ENCODE results near the gene TBC1D16. TPM values are rescaled to one million over a fixed set of nuclear protein-coding genes. Genes with fewer than 3 reads are reported as not detected.

The TBC1D16 gene
- total and polyA plus RNA-seq, 2 donors from 2014 or later: 9.1 to 68.0 TPM

DNA sequence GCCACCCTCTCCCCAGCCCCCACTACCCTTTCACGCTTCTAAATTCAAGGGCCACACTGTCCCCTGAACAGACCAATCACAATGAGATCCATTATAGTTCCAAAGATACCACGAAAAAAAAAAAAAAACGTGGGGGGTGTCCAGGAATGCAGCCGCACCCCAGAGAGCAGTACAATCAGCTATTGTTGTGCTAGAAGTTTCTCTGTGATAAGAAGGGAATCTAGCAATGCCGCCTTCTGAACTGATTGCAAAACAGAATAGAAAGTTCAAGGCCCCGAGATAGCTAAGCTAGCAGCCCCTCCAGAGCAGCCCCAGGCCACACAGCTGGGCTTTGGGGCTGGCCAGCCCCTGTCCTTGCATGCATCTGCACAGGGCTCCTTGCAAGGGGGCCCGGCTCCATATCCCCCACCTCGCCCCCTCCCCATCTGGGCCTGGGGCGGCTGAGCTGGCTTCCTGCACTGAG lies 109.5 kb downstream of the TBC1D16 start:
- Histone ChIP-seq H3K9me3 (ENCODE audit: control insufficient read depth in 2 of 3, insufficient read depth in 1 of 3, low read length in 3 of 3) (no peaks in the 10 kb centered on the region), H3K4me3 (ENCODE audit: low read length in 3 of 3) (no peak overlapping the region), H3K36me3 (ENCODE audit: control insufficient read depth in 2 of 3, insufficient read depth in 3 of 3, low read length in 3 of 3) (no peaks in the 10 kb centered on the region), H3K27me3 (ENCODE audit: control insufficient read depth, insufficient read depth, low read length) (peaks cover 7% of the 10 kb centered on the region), H3K9ac (ENCODE audit: low read length in 3 of 3) (no peak overlapping the region), H3K4me1 (ENCODE audit: control insufficient read depth in 2 of 3, insufficient read depth in 2 of 3, low read depth in 1 of 3, low read length in 3 of 3) (peaks cover 0 to 2% (median 0%) of the 10 kb centered on the region in 3 donors), H3K27ac (ENCODE audit: low read depth in 2 of 2, low read length in 2 of 2) (no peak overlapping the region)
- FAIRE-seq (no peak), DNase-seq (no peak)
- intact Hi-C loops (cut with DNase I): no loop called here
- TF ChIP-seq, protein P1, sequence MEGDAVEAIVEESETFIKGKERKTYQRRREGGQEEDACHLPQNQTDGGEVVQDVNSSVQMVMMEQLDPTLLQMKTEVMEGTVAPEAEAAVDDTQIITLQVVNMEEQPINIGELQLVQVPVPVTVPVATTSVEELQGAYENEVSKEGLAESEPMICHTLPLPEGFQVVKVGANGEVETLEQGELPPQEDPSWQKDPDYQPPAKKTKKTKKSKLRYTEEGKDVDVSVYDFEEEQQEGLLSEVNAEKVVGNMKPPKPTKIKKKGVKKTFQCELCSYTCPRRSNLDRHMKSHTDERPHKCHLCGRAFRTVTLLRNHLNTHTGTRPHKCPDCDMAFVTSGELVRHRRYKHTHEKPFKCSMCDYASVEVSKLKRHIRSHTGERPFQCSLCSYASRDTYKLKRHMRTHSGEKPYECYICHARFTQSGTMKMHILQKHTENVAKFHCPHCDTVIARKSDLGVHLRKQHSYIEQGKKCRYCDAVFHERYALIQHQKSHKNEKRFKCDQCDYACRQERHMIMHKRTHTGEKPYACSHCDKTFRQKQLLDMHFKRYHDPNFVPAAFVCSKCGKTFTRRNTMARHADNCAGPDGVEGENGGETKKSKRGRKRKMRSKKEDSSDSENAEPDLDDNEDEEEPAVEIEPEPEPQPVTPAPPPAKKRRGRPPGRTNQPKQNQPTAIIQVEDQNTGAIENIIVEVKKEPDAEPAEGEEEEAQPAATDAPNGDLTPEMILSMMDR (IDR thresholded peaks at IDR 0.05; ENCODE audit: borderline replicate concordance, extremely low read depth, insufficient read depth): no peak

DNA sequence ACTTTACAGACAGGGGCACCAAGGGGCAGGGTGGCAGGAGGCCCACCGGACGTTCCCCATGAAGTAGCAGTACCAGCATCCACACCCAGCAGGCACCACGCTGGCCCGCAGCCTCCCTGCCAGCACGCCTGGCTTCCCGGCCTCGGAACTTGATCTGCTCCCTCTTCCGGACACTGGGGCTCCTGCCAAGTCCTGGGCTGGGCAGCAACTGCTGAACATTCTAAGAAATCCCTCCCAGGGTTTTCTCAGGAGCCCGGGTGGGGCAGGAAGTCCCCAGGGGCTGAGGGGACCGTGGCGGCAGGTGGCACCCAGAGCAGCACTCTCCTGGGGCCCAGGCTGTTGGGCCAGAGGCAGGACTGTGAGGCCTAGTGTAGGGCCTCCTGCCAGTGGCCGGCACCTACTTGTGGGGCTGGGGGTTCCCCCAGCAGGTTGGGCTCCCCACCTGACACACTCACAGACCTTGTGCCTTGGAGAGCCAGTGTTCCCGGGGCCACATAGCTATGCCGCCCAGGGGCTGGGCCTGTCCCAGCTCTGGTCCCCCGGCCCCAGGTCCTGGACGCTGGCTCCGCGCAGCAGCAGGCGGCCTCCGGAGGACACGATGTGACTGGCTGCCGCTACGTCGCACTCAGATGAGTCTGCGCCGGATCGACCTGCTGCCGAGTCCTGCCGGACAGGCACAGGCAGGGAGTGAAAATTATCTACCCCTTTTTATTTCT lies 110.3 kb downstream of the TBC1D16 start:
- peak overlapping the region in 1 of 3 donors; percentile 7 for H3K9ac ChIP-seq (ENCODE audit: low read length in 3 of 3)
- H3K27me3 ChIP-seq (ENCODE audit: control insufficient read depth, insufficient read depth, low read length): peaks cover 7% of the 10 kb centered on the region
- DNase-seq (peak in 4 of 5 donors; percentile 76 to 94 (median 79)), FAIRE-seq (no peak)
- no peaks in the 10 kb centered on the region for H3K9me3 ChIP-seq (ENCODE audit: control insufficient read depth in 2 of 3, insufficient read depth in 1 of 3, low read length in 3 of 3)
- H3K4me1 ChIP-seq (ENCODE audit: control insufficient read depth in 2 of 3, insufficient read depth in 2 of 3, low read depth in 1 of 3, low read length in 3 of 3): peaks cover 0 to 2% (median 0%) of the 10 kb centered on the region in 3 donors
- intact Hi-C loops (cut with DNase I): no loop called here
- no peak overlapping the region for H3K4me3 ChIP-seq (ENCODE audit: low read length in 3 of 3)
- TF ChIP-seq, protein P1 (IDR thresholded peaks at IDR 0.05; ENCODE audit: borderline replicate concordance, extremely low read depth, insufficient read depth): no peak
- H3K27ac ChIP-seq (ENCODE audit: low read depth in 2 of 2, low read length in 2 of 2): no peak overlapping the region
- H3K36me3 ChIP-seq (ENCODE audit: control insufficient read depth in 2 of 3, insufficient read depth in 3 of 3, low read length in 3 of 3): no peaks in the 10 kb centered on the region

DNA sequence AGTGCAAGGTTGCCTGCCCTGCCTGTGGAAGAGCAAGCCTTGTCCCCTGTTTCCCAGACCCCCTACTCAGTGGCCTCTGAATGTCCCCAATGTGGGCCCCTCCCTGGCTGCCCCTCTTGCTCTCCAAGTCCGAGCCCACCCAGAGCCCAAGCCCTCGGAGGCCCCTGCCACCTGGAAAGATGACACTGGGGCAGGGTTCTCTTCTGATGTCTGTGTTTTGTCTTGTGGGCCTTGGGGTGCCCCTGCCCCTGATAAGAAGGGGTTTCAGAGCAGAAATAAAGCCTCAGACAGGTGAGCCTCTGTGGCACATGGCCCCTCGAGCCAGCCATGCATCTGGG lies 111.1 kb downstream of the TBC1D16 start:
- TF ChIP-seq, protein P1 (IDR thresholded peaks at IDR 0.05; ENCODE audit: borderline replicate concordance, extremely low read depth, insufficient read depth): no peak
- DNase-seq (no peak), FAIRE-seq (no peak)
- H3K4me1 ChIP-seq (ENCODE audit: control insufficient read depth in 2 of 3, insufficient read depth in 2 of 3, low read depth in 1 of 3, low read length in 3 of 3): peaks cover 0 to 3% (median 0%) of the 10 kb centered on the region in 3 donors
- no peak overlapping the region for H3K4me3 ChIP-seq (ENCODE audit: low read length in 3 of 3)
- H3K36me3 ChIP-seq (ENCODE audit: control insufficient read depth in 2 of 3, insufficient read depth in 3 of 3, low read length in 3 of 3): no peaks in the 10 kb centered on the region
- no peak overlapping the region for H3K9ac ChIP-seq (ENCODE audit: low read length in 3 of 3)
- intact Hi-C loops (cut with DNase I): no loop called here
- peaks cover 7% of the 10 kb centered on the region for H3K27me3 ChIP-seq (ENCODE audit: control insufficient read depth, insufficient read depth, low read length)
- H3K9me3 ChIP-seq (ENCODE audit: control insufficient read depth in 2 of 3, insufficient read depth in 1 of 3, low read length in 3 of 3): no peaks in the 10 kb centered on the region
- H3K27ac ChIP-seq (ENCODE audit: low read depth in 2 of 2, low read length in 2 of 2): no peak overlapping the region
